HUES48 (cell line): ENCODE measurements around the gene PCBD1.

ENCODE experiments used
- H3K27ac ChIP-seq: one replicate; pipeline ENCODE4 v1.7.0; 2013; ENCODE audit warnings: low read depth, low read length, inconsistent platforms
- H3K27me3 ChIP-seq: 2 replicates; pipeline ENCODE4 v1.6.1; 2013; ENCODE audit warnings: mild to moderate bottlenecking, low read length; ENCODE audit not compliant: control insufficient read depth, insufficient read depth
- H3K36me3 ChIP-seq: 2 replicates; pipeline ENCODE4 v1.6.1; 2013; ENCODE audit warnings: low read length; ENCODE audit not compliant: control insufficient read depth, insufficient read depth
- H3K4me1 ChIP-seq: 2 replicates; pipeline ENCODE4 v1.6.1; 2013; ENCODE audit warnings: mild to moderate bottlenecking, low read length; ENCODE audit not compliant: control insufficient read depth, insufficient read depth
- H3K4me3 ChIP-seq: 2 replicates; pipeline ENCODE4 v1.5.1; 2013; ENCODE audit warnings: mild to moderate bottlenecking, low read depth, low read length
- H3K9ac ChIP-seq: 2 replicates; pipeline ENCODE4 v1.6.1; 2013; ENCODE audit warnings: mild to moderate bottlenecking, low read depth, low read length, moderate library complexity
- H3K9me3 ChIP-seq: 2 replicates; pipeline ENCODE4 v1.6.1; 2013; ENCODE audit warnings: low read length; ENCODE audit not compliant: control insufficient read depth, insufficient read depth

The PCBD1 gene

GRCh38 chr10:70908406-70909296, 20.3 kb upstream of the PCBD1 start:
- no peak overlapping the region for H3K27ac ChIP-seq
- H3K9me3 ChIP-seq: no peaks in the 10 kb centered on the region
- H3K9ac ChIP-seq: no peak overlapping the region
- H3K4me3 ChIP-seq: no peak overlapping the region
- no peaks in the 10 kb centered on the region for H3K36me3 ChIP-seq
- no peaks in the 10 kb centered on the region for H3K27me3 ChIP-seq
- no peaks in the 10 kb centered on the region for H3K4me1 ChIP-seq

- no peaks in the 10 kb centered on the region for H3K4me1 ChIP-seq
- no peaks in the 10 kb centered on the region for H3K9me3 ChIP-seq
- H3K9ac ChIP-seq: no peak overlapping the region
- no peak overlapping the region for H3K27ac ChIP-seq
- H3K27me3 ChIP-seq: no peaks in the 10 kb centered on the region
- no peak overlapping the region for H3K4me3 ChIP-seq
- H3K36me3 ChIP-seq: no peaks in the 10 kb centered on the region
Observed at GRCh38 chr10:70907637-70908405, 19.5 kb upstream of the PCBD1 start.

DNA sequence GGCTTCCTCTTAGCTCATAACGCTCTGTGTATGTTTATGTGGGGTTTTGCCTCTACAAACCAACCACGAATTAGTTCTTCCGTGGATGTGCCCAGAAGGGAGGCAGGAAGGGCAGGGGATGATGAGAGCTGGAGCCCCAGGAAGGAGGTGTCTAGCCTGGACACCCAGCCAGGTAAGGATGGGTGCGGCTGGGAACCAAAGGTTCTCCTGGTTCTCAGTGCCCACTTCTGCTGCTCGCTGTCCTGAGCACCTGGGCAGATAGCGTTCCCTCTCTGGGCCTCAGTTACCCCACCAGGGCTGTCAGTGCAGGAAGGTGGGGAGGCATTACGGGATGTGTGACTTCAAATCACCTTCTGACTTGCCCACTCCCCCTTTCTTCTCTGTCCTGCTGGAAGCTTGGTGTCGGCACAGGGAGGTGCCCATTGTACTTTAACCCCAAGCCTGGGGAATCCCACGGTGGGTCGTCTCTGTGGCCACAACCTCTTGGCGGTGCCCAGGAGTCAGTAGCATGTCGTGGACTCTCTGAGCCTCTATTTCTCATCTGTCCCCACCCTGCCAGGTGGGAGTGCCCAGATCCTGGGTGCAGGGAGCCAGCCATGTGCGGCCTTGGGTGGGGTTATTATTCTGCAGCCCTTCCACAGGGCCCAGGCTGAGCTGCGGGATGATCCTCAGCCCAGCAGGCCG, 18.7 kb upstream of the PCBD1 start:
- no peaks in the 10 kb centered on the region for H3K4me1 ChIP-seq
- H3K27ac ChIP-seq: no peak overlapping the region
- no peaks in the 10 kb centered on the region for H3K9me3 ChIP-seq
- no peak overlapping the region for H3K4me3 ChIP-seq
- no peaks in the 10 kb centered on the region for H3K36me3 ChIP-seq
- no peak overlapping the region for H3K9ac ChIP-seq
- H3K27me3 ChIP-seq: no peaks in the 10 kb centered on the region

DNA sequence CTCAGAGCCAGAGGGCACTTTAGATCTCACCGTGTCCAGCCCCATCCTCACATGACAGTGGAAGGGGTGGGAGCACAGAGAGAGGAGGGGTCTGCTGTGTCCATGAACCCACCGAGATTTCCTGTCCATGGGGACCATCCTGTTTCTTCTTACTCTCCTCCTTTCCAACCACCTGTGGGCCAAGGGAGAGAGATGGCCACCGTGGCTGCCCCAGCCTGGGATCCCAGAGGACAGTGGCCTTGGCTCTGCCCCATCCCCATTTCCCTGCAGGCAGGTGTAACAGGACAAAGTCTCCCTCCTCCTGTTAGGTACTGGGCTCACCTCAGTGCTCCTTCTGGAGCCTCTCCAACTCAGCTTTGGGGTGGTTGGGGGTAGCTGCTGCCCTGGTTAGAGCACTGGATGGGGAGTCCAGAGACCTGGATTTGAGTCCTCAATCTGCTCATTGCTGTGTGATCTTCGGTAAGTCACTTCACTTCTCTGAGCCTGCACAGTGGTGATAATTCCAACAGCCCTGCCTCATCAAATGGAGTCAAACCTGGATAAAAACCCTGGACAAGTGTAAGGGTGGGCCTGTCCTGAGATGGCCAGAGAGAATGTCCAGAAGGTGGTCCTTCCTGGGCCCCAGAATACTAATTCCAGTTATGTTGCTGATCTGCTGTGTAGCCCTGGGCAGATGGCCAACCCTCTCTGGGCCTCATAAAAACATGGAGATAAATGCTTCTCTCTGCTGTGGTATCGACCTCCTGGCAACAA, 17.8 kb upstream of the PCBD1 start:
- H3K27ac ChIP-seq: no peak overlapping the region
- H3K9ac ChIP-seq: no peak overlapping the region
- no peak overlapping the region for H3K4me3 ChIP-seq
- H3K9me3 ChIP-seq: no peaks in the 10 kb centered on the region
- no peaks in the 10 kb centered on the region for H3K4me1 ChIP-seq
- no peaks in the 10 kb centered on the region for H3K36me3 ChIP-seq
- no peaks in the 10 kb centered on the region for H3K27me3 ChIP-seq

GRCh38 chr10:70905071-70906021, 17.0 kb upstream of the PCBD1 start:
- H3K36me3 ChIP-seq: no peaks in the 10 kb centered on the region
- no peak overlapping the region for H3K4me3 ChIP-seq
- H3K27ac ChIP-seq: no peak overlapping the region
- H3K9ac ChIP-seq: no peak overlapping the region
- no peaks in the 10 kb centered on the region for H3K4me1 ChIP-seq
- H3K9me3 ChIP-seq: no peaks in the 10 kb centered on the region
- H3K27me3 ChIP-seq: no peaks in the 10 kb centered on the region

GRCh38 chr10:70903262-70903921, 15.0 kb upstream of the PCBD1 start:
- no peak overlapping the region for H3K9ac ChIP-seq
- H3K4me3 ChIP-seq: no peak overlapping the region
- H3K4me1 ChIP-seq: 0 out of 2 replicates have a peak, but pooled peaks cover 3% of the 10 kb centered on the region
- no peaks in the 10 kb centered on the region for H3K9me3 ChIP-seq
- no peaks in the 10 kb centered on the region for H3K27me3 ChIP-seq
- H3K36me3 ChIP-seq: no peaks in the 10 kb centered on the region
- no peak overlapping the region for H3K27ac ChIP-seq

DNA sequence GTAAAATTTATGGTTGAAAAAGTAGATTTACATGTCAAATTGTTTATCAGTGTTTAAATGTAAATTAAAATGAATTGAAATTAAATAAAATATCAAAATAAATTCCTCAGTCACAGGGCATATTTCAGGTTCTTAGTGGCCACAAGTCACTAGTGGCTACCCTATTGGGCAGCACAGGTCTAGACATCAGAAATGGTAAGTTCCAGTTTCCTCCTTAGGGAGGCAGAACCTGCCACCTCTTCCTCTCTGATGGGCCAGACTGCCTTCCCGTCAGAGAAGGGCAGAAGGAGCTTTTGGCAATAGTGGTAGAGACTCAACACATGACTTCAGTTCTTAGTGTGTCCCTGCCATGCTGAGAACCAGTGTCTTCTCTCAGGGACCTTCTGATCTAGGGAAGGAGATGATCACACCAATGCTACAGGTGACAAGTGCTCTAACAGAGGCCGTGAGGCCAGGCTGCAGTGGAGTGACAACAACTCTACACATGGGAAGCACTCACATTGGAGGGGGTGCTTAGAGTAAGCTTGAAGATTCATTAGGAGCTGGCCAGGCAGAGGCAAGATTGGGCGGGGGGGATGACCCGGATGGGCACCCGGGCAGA, 14.4 kb upstream of the PCBD1 start:
- Histone ChIP-seq H3K4me3 (no peak overlapping the region), H3K27ac (no peak overlapping the region), H3K27me3 (no peaks in the 10 kb centered on the region), H3K36me3 (no peaks in the 10 kb centered on the region), H3K9me3 (no peaks in the 10 kb centered on the region), H3K9ac (no peak overlapping the region), H3K4me1 (0 out of 2 replicates have a peak, but pooled peaks cover 3% of the 10 kb centered on the region)

- Histone ChIP-seq H3K9ac (no peak overlapping the region), H3K9me3 (no peaks in the 10 kb centered on the region; the same call in 1 of the 2 replicates), H3K4me3 (no peak overlapping the region), H3K27ac (no peak overlapping the region), H3K36me3 (no peaks in the 10 kb centered on the region), H3K27me3 (no peaks in the 10 kb centered on the region), H3K4me1 (0 out of 2 replicates have a peak, but pooled peaks cover 3% of the 10 kb centered on the region)
Observed at GRCh38 chr10:70901276-70901878, 13.0 kb upstream of the PCBD1 start.

GRCh38 chr10:70899096-70899495, 10.7 kb upstream of the PCBD1 start:
- Histone ChIP-seq H3K4me3 (no peak overlapping the region), H3K27ac (no peak overlapping the region), H3K4me1 (0 out of 2 replicates have a peak, but pooled peaks cover 3% of the 10 kb centered on the region), H3K27me3 (no peaks in the 10 kb centered on the region), H3K9ac (no peak overlapping the region), H3K36me3 (no peaks in the 10 kb centered on the region), H3K9me3 (no peaks in the 10 kb centered on the region; the same call in 1 of the 2 replicates)
